Activated T-helper 2 cell treated with anti-CD3 and anti-CD28 coated beads, Interferon-gamma antibody, Interleukin-2, Interleukin-4, amounts not matched to agents 10 μg/mL and 5 μg/mL and 100 μg/mL, durations not matched to agents 14 hours and 24 hours and 36 hours (primary cell): ENCODE results near the gene PAOX. TPM values are rescaled to one million over a fixed set of nuclear protein-coding genes. Genes with fewer than 3 reads are reported as not detected.
"Not testable (repeated sequence)": the region's sequence is repeated elsewhere in the genome, so short reads cannot be mapped to it uniquely, and the experiment has no call there.

ENCODE experiments used
- DNase-seq: peaks from one replicate; pipeline ENCODE4 v3.0.0; 2021; ENCODE audit warnings: low spot score
- H3K27ac Mint-ChIP-seq: one replicate; pipeline ENCODE4 v1.8.0; 2021; ENCODE audit warnings: mixed read lengths
- H3K27me3 Mint-ChIP-seq: one replicate; pipeline ENCODE4 v1.8.0; 2021; ENCODE audit warnings: low read depth, mixed read lengths
- H3K36me3 Mint-ChIP-seq: one replicate; pipeline ENCODE4 v1.8.0; 2021; ENCODE audit warnings: low read depth, mixed read lengths
- H3K4me1 Mint-ChIP-seq: one replicate; pipeline ENCODE4 v1.8.0; 2021; ENCODE audit warnings: low read depth, mixed read lengths
- H3K4me3 Mint-ChIP-seq: one replicate; pipeline ENCODE4 v1.8.0; 2021; ENCODE audit warnings: low read depth, mild to moderate bottlenecking, moderate library complexity, mixed read lengths
- H3K9me3 Mint-ChIP-seq: one replicate; pipeline ENCODE4 v1.8.0; 2021; ENCODE audit warnings: mixed read lengths
- intact Hi-C: fragments of 100-400 bp; cut with micrococcal nuclease; formaldehyde crosslinking; loops from one replicate; pipeline ENCODE4 v1.15.1; 2023
- total RNA-seq: library from RNA; stranded (reverse); gene quantifications from 2 replicates; pipeline ENCODE4 v1.2.3, GENCODE V29; 2022

PAOX gene
- total RNA-seq, 1 donor from 2014 or later, result 13.2 TPM

DNA sequence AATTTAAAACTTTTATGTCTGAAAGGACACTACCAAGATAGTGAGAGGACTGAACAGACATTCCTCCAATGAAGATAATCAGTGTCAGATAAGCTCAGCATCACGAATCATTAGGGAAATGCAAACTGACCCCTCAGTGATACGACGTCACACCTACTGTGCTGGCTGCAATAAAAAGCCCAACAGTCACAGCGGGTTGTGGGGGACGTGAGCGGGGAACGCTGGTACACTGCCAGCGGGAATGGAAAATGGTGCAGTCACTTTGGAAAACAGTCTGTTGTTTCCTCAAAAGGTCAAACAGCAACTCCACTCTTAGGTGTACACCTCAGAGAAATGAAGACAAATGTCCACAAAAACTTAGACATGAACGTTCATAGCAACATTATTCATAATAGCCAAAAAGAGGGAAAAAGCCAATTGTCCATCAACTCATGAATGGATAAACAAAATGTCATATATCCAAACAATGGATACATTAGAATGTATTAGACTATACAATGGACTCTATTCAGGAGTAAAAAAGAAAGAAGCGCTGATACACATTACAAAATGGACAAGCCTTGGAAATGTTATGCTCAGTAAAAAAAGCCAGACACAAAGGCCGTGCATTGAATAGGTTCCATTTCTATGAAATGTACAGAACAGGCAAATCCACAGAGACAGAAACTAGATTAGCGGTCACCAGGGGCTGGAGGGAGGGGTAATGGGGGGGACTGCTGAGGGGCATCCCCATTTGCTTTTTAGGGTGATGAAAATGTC lies 3.5 kb upstream of the PAOX start:
- Mint-ChIP-seq H3K4me3 (peak overlapping the region; percentile 64), H3K27ac (no peak overlapping the region), H3K9me3 (no peaks in the 10 kb centered on the region), H3K36me3 (peaks cover under 1% of the 10 kb centered on the region), H3K4me1 (peaks cover 9% of the 10 kb centered on the region), H3K27me3 (peaks cover 5% of the 10 kb centered on the region)
- no peak for DNase-seq
- intact Hi-C loops, result loop anchor here (5.0 kb wide), 1 partner anchor 838 kb away; the partner anchor contains the start of gene INPP5A

DNA sequence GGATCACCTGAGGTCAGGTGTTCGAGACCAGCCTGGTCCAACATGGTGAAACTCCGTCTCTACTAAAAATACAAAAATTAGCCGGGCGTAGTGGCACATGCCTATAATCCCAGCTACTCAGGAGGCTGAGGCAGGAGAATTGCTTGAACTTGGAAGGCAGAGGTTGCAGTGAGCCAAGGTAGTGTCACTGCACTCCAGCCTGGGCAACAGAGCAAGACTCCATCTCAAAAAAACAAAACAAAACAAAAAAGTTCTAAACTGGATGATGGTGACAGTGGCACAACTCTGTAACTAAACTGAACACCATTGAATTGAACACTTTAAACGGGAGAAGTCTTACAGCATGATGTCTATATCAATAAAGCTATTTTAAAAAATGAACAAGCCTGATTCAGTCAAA lies 2.9 kb upstream of the PAOX start:
- H3K4me3 Mint-ChIP-seq, H3K27ac Mint-ChIP-seq, DNase-seq, H3K9me3 Mint-ChIP-seq, H3K4me1 Mint-ChIP-seq, H3K36me3 Mint-ChIP-seq, H3K27me3 Mint-ChIP-seq: not testable (repeated sequence)
- intact Hi-C loops, result loop anchor here (5.0 kb wide), 1 partner anchor 839 kb away; the partner anchor contains the start of gene INPP5A

DNA sequence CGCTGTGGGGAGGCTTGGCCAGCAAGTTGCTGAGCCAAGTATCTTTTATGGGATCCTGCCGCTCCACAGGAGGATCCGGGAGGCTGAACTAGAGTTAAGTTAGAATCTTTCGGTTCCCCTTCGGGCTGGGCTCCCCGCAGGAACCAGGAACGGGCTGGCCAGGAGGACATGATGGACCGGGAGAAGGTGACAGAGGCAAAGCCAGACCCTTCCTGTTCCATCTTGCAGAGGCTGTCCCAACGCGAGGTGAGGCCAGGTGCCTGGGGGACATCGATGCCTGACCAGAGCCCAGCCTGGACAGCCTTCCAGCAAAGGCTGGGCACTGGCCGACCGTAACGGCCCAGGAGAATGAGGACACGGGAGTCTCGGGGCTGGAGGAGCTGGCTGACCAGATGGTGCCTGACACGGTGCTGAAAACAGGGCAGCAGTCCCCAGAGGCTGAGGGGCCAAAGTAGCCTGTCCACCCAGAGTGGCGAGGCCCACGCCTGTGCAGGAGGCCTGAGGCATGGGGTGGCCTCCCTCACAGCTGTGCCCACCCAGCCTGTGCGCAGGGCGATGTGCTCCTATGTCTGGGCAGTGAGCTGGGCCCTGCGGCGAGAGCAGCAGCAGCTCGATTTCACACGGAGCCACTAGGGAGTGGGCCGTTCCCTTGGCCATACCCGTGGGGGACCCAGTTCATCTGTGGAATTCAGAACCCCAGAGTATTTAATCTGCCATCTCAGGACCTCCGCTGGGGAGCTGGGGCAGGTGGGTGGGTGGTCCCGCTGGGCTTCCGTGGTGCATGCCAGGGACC lies 1.8 kb upstream of the PAOX start:
- Mint-ChIP-seq H3K36me3 (peaks cover 4% of the 10 kb centered on the region), H3K27me3 (peaks cover 5% of the 10 kb centered on the region), H3K27ac (no peak overlapping the region), H3K4me3 (peak overlapping the region; percentile 35), H3K9me3 (no peaks in the 10 kb centered on the region), H3K4me1 (peaks cover 8% of the 10 kb centered on the region)
- intact Hi-C loops, result loop anchor here (5.0 kb wide), 1 partner anchor 840 kb away; the partner anchor contains the start of gene INPP5A
- no peak for DNase-seq

DNA sequence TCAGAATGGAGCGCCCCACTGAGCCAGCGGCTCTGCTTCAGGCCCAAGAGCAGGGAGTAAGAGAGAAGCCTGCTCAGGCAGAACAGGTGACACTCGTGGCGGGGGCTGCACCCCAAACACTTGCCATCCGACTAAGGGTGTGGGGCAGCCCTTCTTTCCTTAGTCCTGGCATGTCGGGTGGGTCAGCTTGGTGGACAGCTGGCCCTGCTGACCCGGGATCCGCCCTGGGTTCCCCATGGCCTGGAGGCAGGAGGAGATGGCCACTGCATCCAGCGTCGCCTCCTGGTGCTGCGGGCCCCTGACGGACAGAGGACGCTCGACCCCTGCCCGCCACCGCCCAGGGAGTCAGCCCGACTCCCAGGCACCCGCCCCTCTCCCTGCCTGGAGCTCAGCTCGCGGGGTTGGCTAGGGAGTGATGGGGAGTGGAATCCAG lies 1.2 kb upstream of the PAOX start:
- peaks cover 8% of the 10 kb centered on the region for H3K36me3 Mint-ChIP-seq
- no peak overlapping the region for H3K27ac Mint-ChIP-seq
- H3K4me3 Mint-ChIP-seq, result peak overlapping the region; percentile 69
- DNase-seq, result no peak
- H3K4me1 Mint-ChIP-seq, result peaks cover 10% of the 10 kb centered on the region
- H3K9me3 Mint-ChIP-seq, result no peaks in the 10 kb centered on the region
- H3K27me3 Mint-ChIP-seq, result peaks cover 5% of the 10 kb centered on the region
- intact Hi-C loops, result loop anchor here (1.0 to 5.0 kb wide), 4 partner anchors 12 to 841 kb away; partner anchors contain the start of genes INPP5A, TUBGCP2 and ZNF511

- Mint-ChIP-seq H3K27me3 (peaks cover 5% of the 10 kb centered on the region), H3K36me3 (peaks cover 8% of the 10 kb centered on the region), H3K4me1 (peaks cover 9% of the 10 kb centered on the region), H3K27ac (no peak overlapping the region), H3K4me3 (peak overlapping the region; percentile 69), H3K9me3 (no peaks in the 10 kb centered on the region)
- intact Hi-C loops, result loop anchor here (1.0 to 5.0 kb wide), 4 partner anchors 12 to 841 kb away; partner anchors contain the start of genes INPP5A, TUBGCP2 and ZNF511
- DNase-seq, result peak; percentile 58
These were observed 588 bp upstream of the PAOX start for GRCh38 chr10:133378251-133379096.

DNA sequence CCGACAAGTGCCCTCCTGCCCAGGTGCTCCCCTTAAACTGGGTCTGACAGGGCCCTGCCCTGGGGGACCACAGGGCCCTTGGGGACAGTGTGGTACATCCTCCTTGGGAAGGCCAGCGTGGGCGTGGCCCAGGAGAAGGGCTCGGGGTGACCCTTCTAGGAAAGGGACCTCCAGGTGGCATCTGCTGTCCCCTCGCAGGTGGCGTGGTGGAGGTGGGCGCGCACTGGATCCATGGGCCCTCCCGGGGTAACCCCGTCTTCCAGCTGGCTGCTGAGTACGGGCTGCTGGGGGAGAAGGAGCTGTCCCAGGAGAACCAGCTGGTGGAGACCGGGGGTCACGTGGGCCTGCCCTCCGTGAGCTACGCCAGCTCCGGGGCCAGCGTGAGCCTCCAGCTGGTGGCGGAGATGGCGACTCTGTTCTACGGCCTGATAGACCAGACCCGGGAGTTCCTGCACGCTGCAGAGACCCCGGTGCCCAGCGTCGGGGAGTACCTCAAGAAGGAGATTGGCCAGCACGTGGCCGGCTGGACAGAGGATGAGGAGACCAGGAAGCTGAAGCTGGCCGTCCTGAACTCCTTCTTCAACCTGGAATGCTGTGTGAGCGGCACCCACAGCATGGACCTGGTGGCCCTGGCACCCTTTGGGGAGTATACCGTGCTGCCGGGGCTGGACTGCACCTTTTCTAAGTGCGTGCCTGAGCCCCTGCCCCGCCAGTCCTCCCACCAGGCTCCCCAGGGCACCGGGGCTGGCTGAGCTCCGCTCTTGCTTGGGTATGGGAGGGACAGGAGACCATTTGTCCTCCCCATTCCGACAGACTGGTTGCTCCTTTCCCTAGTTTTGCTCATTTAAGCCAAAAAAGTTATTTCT lies 972 bp downstream of the PAOX start:
- no peak for DNase-seq
- H3K4me3 Mint-ChIP-seq, result peak overlapping the region; percentile 70
- intact Hi-C loops, result loop anchor here (2.0 to 5.0 kb wide), 2 partner anchors 71 to 843 kb away; partner anchors contain the start of genes INPP5A, TUBGCP2 and ZNF511

GRCh38 chr10:133381036-133381435 lies 2.0 kb downstream of the PAOX start:
- H3K36me3 Mint-ChIP-seq, result peaks cover 8% of the 10 kb centered on the region
- H3K27me3 Mint-ChIP-seq, result peaks cover 2% of the 10 kb centered on the region
- no peak overlapping the region for H3K4me3 Mint-ChIP-seq
- H3K27ac Mint-ChIP-seq, result no peak overlapping the region
- intact Hi-C loops, result no loop called here
- no peaks in the 10 kb centered on the region for H3K9me3 Mint-ChIP-seq
- no peak for DNase-seq
- H3K4me1 Mint-ChIP-seq, result peaks cover 6% of the 10 kb centered on the region

More for the DNA sequence above, 972 bp downstream of the PAOX start:
- Mint-ChIP-seq H3K36me3 (peaks cover 8% of the 10 kb centered on the region), H3K27me3 (peaks cover 5% of the 10 kb centered on the region), H3K9me3 (no peaks in the 10 kb centered on the region), H3K4me1 (peaks cover 6% of the 10 kb centered on the region), H3K27ac (no peak overlapping the region)

DNA sequence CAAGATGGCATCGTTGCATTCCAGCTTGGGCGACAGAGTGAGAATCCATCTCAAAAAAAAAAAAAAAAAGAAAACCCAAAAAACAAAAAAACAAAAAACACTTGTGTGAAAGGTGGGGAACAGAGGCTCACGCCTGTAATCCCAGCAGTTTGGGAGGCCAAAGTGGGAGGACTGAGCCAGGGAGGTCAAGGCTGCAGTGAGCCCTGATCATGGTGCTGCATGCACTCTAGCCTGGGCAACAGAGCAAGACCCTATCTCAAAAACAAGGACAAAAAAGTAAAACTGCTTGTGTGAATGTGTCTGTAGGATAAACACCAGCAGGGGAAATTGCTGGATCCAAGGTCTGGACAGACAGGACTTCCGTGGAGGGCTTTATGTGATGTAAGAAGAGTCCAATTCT lies 4.5 kb downstream of the PAOX start:
- intact Hi-C loops, result no loop called here
- Mint-ChIP-seq H3K27me3 (no peaks in the 10 kb centered on the region), H3K36me3 (peaks cover 12% of the 10 kb centered on the region), H3K4me1 (peaks cover 11% of the 10 kb centered on the region), H3K27ac (no peak overlapping the region), H3K4me3 (no peak overlapping the region), H3K9me3 (no peaks in the 10 kb centered on the region)
- DNase-seq, result no peak

- H3K27ac Mint-ChIP-seq, result no peak overlapping the region
- no peaks in the 10 kb centered on the region for H3K9me3 Mint-ChIP-seq
- peaks cover 16% of the 10 kb centered on the region for H3K4me1 Mint-ChIP-seq
- no peaks in the 10 kb centered on the region for H3K27me3 Mint-ChIP-seq
- H3K4me3 Mint-ChIP-seq, result no peak overlapping the region
- H3K36me3 Mint-ChIP-seq, result peaks cover 12% of the 10 kb centered on the region
- no peak for DNase-seq
- intact Hi-C loops, result no loop called here
These were observed 5.0 kb downstream of the PAOX start for GRCh38 chr10:133384071-133384470.

GRCh38 chr10:133385214-133385613 lies 6.2 kb downstream of the PAOX start:
- no peak for DNase-seq
- intact Hi-C loops, result no loop called here
- Mint-ChIP-seq H3K27me3 (no peaks in the 10 kb centered on the region), H3K27ac (no peak overlapping the region), H3K36me3 (peaks cover 12% of the 10 kb centered on the region), H3K9me3 (no peaks in the 10 kb centered on the region), H3K4me3 (no peak overlapping the region), H3K4me1 (peaks cover 24% of the 10 kb centered on the region)

GRCh38 chr10:133386951-133387350 lies 7.9 kb downstream of the PAOX start:
- H3K4me3 Mint-ChIP-seq, H3K27me3 Mint-ChIP-seq, H3K9me3 Mint-ChIP-seq, H3K27ac Mint-ChIP-seq, intact Hi-C loops, DNase-seq: not testable (repeated sequence)
- Mint-ChIP-seq H3K4me1 (peaks cover 38% of the 10 kb centered on the region), H3K36me3 (peaks cover 17% of the 10 kb centered on the region)
